Coronary artery (tissue), 2 donors: Measurements from ENCODE around the gene AUTS2.

Experiments used
- DNase-seq: peaks from one replicate; pipeline ENCODE4 v3.0.0-alpha.2; 2017; ENCODE audit warnings: low spot score
- H3K27ac ChIP-seq, 2 donors: fragments of 200-600 bp; sonication (generic); one replicate each; pipeline ENCODE4 v1.5.1; 2016 to 2019
- H3K4me3 ChIP-seq: fragments of 200-600 bp; sonication (generic); 2 replicates; pipeline ENCODE4 v1.5.1; 2016; ENCODE audit warnings: mild to moderate bottlenecking, moderate library complexity
- CTCF ChIP-seq: fragments of 200-600 bp; sonication (generic); IDR thresholded peaks from one replicate; pipeline ENCODE4 v1.5.1; 2019; ENCODE audit warnings: antibody characterized with exemption

The AUTS2 gene

GRCh38 chr7:69599286-69599954 is 1.1 kb downstream of the AUTS2 start:
- H3K4me3 ChIP-seq: peak overlapping the region; percentile 88
- no peak for DNase-seq
- H3K27ac ChIP-seq: peak overlapping the region; percentile 70 to 90
- no peak for TF ChIP-seq CTCF

- Histone ChIP-seq H3K4me3 (peak overlapping the region; percentile 88), H3K27ac (no peak overlapping the region)
- no peak for TF ChIP-seq CTCF
- no peak for DNase-seq
Observed at GRCh38 chr7:69599955-69600709, 1.9 kb downstream of the AUTS2 start.

- no peak for DNase-seq
- Histone ChIP-seq H3K27ac (no peak overlapping the region), H3K4me3 (no peak overlapping the region)
- TF ChIP-seq CTCF: no peak
Observed at GRCh38 chr7:69600710-69601519, 2.6 kb downstream of the AUTS2 start.

GRCh38 chr7:69602522-69602921 is 4.2 kb downstream of the AUTS2 start:
- Histone ChIP-seq H3K4me3 (no peak overlapping the region), H3K27ac (no peak overlapping the region)
- TF ChIP-seq CTCF: no peak
- DNase-seq: no peak

GRCh38 chr7:69603351-69603750 is 5.1 kb downstream of the AUTS2 start:
- TF ChIP-seq CTCF: no peak
- H3K27ac ChIP-seq: no peak overlapping the region
- no peak for DNase-seq
- no peak overlapping the region for H3K4me3 ChIP-seq

- no peak overlapping the region for H3K4me3 ChIP-seq
- no peak for DNase-seq
- no peak for TF ChIP-seq CTCF
- H3K27ac ChIP-seq: no peak overlapping the region
Observed at GRCh38 chr7:69603937-69604494, 5.7 kb downstream of the AUTS2 start.
